SK-N-SH treated with all-trans-retinoic acid at 6 μM for 48 hours (cell line): ENCODE data around the gene CDC42EP5.

Experiments used
- ATAC-seq: fragments of 200-7000 bp; cut with Tn5 transposase; 3 replicates; pipeline ENCODE4 v1.9.1; 2020; ENCODE audit warnings: mild to moderate bottlenecking, moderate library complexity
- ARNTL ChIP-seq: fragments of 450-650 bp; formaldehyde crosslinking; IDR thresholded peaks from 2 replicates; pipeline ENCODE4 v1.5.0; 2020; ENCODE audit warnings: low read depth, mild to moderate bottlenecking, moderate library complexity, borderline replicate concordance
- BACH2 ChIP-seq: fragments of 250-450 bp; sonication (Bioruptor Pico); IDR thresholded peaks from 2 replicates; pipeline ENCODE4 v1.9.0; 2021; ENCODE audit warnings: mild to moderate bottlenecking, borderline replicate concordance
- CREB5 ChIP-seq: fragments of 250-450 bp; sonication (Bioruptor Pico); IDR thresholded peaks from 2 replicates; pipeline ENCODE4 v1.5.1; 2020; ENCODE audit warnings: low read depth, mild to moderate bottlenecking, moderate library complexity
- CSDC2 ChIP-seq: fragments of 250-450 bp; sonication (Bioruptor Pico); IDR thresholded peaks from 2 replicates; pipeline ENCODE4 v1.5.0; 2020; ENCODE audit warnings: mild to moderate bottlenecking, moderate library complexity
- CSRNP3 ChIP-seq: fragments of 250-450 bp; sonication (Bioruptor Pico); IDR thresholded peaks from 2 replicates; pipeline ENCODE4 v1.5.1; 2021; ENCODE audit warnings: mild to moderate bottlenecking, moderate library complexity
- ESRRG ChIP-seq: fragments of 250-450 bp; sonication (Bioruptor Pico); IDR thresholded peaks from 2 replicates; pipeline ENCODE4 v1.6.1; 2021; ENCODE audit warnings: mild to moderate bottlenecking
- GLIS3 ChIP-seq: fragments of 250-450 bp; sonication (Bioruptor Pico); IDR thresholded peaks from 2 replicates; pipeline ENCODE4 v1.5.0; 2020; ENCODE audit warnings: mild to moderate bottlenecking, moderate library complexity
- ISL1 ChIP-seq: fragments of 250-450 bp; sonication (Bioruptor Pico); IDR thresholded peaks from 2 replicates; pipeline ENCODE4 v2.1.2; 2022; ENCODE audit warnings: mild to moderate bottlenecking, moderate library complexity
- PATZ1 ChIP-seq: fragments of 250-450 bp; sonication (Bioruptor Pico); IDR thresholded peaks from 2 replicates; pipeline ENCODE4 v1.8.0; 2020; ENCODE audit warnings: mild to moderate bottlenecking, moderate library complexity, borderline replicate concordance
- POU6F1 ChIP-seq: fragments of 250-450 bp; sonication (Bioruptor Pico); IDR thresholded peaks from 2 replicates; pipeline ENCODE4 v1.8.0; 2021; ENCODE audit warnings: low read depth, mild to moderate bottlenecking, moderate library complexity, borderline replicate concordance
- PPARA ChIP-seq: fragments of 250-450 bp; sonication (Bioruptor Pico); IDR thresholded peaks from 2 replicates; pipeline ENCODE4 v1.5.0; 2020; ENCODE audit warnings: mild to moderate bottlenecking, borderline replicate concordance
- RARB ChIP-seq: fragments of 250-450 bp; sonication (Bioruptor Pico); IDR thresholded peaks from 2 replicates; pipeline ENCODE4 v1.8.0; 2021; ENCODE audit warnings: mild to moderate bottlenecking, moderate library complexity
- SNAI2 ChIP-seq: fragments of 250-450 bp; sonication (Bioruptor Pico); IDR thresholded peaks from 2 replicates; pipeline ENCODE4 v1.5.0; 2020; ENCODE audit warnings: mild to moderate bottlenecking, moderate library complexity
- TCF4 ChIP-seq: fragments of 250-450 bp; sonication (Bioruptor Pico); IDR thresholded peaks from 2 replicates; pipeline ENCODE4 v1.8.0; 2021; ENCODE audit warnings: mild to moderate bottlenecking, moderate library complexity, borderline replicate concordance
- TOX ChIP-seq: fragments of 250-450 bp; sonication (Bioruptor Pico); IDR thresholded peaks from 2 replicates; pipeline ENCODE4 v1.8.0; 2021; ENCODE audit warnings: mild to moderate bottlenecking, moderate library complexity, borderline replicate concordance
- TSHZ2 ChIP-seq: fragments of 250-450 bp; sonication (Bioruptor Pico); IDR thresholded peaks from 2 replicates; pipeline ENCODE4 v1.5.0; 2020; ENCODE audit warnings: mild to moderate bottlenecking, moderate library complexity
- ZC3H10 ChIP-seq: fragments of 250-450 bp; sonication (Bioruptor Pico); IDR thresholded peaks from 2 replicates; pipeline ENCODE4 v1.5.1; 2021; ENCODE audit warnings: mild to moderate bottlenecking, moderate library complexity
- ZFP3 ChIP-seq: fragments of 250-450 bp; sonication (Bioruptor Pico); IDR thresholded peaks from 2 replicates; pipeline ENCODE4 v1.5.0; 2020; ENCODE audit warnings: mild to moderate bottlenecking, moderate library complexity
- ZFP30 ChIP-seq: fragments of 450-650 bp; formaldehyde crosslinking; IDR thresholded peaks from 2 replicates; pipeline ENCODE4 v1.5.0; 2022; ENCODE audit warnings: mild to moderate bottlenecking, moderate library complexity
- ZNF565 ChIP-seq: fragments of 450-650 bp; formaldehyde crosslinking; conservative IDR thresholded peaks from 2 replicates; pipeline ENCODE4 v1.5.0; 2020; ENCODE audit warnings: low read depth, mild to moderate bottlenecking, moderate library complexity
- ZNF70 ChIP-seq: fragments of 450-650 bp; formaldehyde crosslinking; IDR thresholded peaks from 2 replicates; pipeline ENCODE4 v1.5.0; 2020; ENCODE audit warnings: mild to moderate bottlenecking, moderate library complexity

Gene CDC42EP5

GRCh38 chr19:54428323-54429175, 44.5 kb downstream of the CDC42EP5 start:
- no peak for TF ChIP-seq ESRRG (CRISPR knock-in tag)
- TF ChIP-seq ZFP30 (CRISPR knock-in tag) = no peak
- no peak for TF ChIP-seq POU6F1 (CRISPR knock-in tag)
- TF ChIP-seq ZNF565 (CRISPR knock-in tag) = no peak
- TF ChIP-seq PATZ1 (CRISPR knock-in tag) = no peak
- TF ChIP-seq ZC3H10 (CRISPR knock-in tag) = no peak
- TF ChIP-seq SNAI2 (CRISPR knock-in tag) = no peak
- TF ChIP-seq CREB5 (CRISPR knock-in tag) = no peak
- TF ChIP-seq TOX (CRISPR knock-in tag) = no peak
- no peak for TF ChIP-seq RARB (CRISPR knock-in tag)
- no peak for ATAC-seq

- ATAC-seq = no peak
- TF ChIP-seq RARB (CRISPR knock-in tag) = no peak
- TF ChIP-seq PPARA (CRISPR knock-in tag) = no peak
- no peak for TF ChIP-seq CSRNP3 (CRISPR knock-in tag)
- TF ChIP-seq BACH2 = no peak
- TF ChIP-seq, all 23 proteins: peak for 0
Observed at GRCh38 chr19:54427586-54427985, 45.5 kb downstream of the CDC42EP5 start.

GRCh38 chr19:54426291-54426931, 46.7 kb downstream of the CDC42EP5 start:
- peak; percentile 7; the same call in 2 of the 3 replicates for ATAC-seq
- TF ChIP-seq BACH2 (no peak), GLIS3 (CRISPR knock-in tag) (no peak), TCF4 (CRISPR knock-in tag) (no peak), ARNTL (CRISPR knock-in tag) (no peak), CSDC2 (no peak), TSHZ2 (CRISPR knock-in tag) (no peak), ESRRG (CRISPR knock-in tag) (no peak), RARB (CRISPR knock-in tag) (no peak), SNAI2 (CRISPR knock-in tag) (no peak), ZFP3 (CRISPR knock-in tag) (no peak), ZFP30 (CRISPR knock-in tag) (no peak), ISL1 (CRISPR knock-in tag) (no peak), PPARA (CRISPR knock-in tag) (no peak), ZC3H10 (CRISPR knock-in tag) (no peak), ZNF70 (CRISPR knock-in tag) (no peak), ZNF565 (CRISPR knock-in tag) (no peak), TOX (CRISPR knock-in tag) (no peak)
